ENCODE data around the gene FGF4.

Gene FGF4

GRCh38 chr11:69721106-69721505, 54.0 kb downstream of the FGF4 start:
- no peak for DNase-seq
